Measurements from ENCODE around the gene NCAN.
"Not testable (repeated sequence)": the region's sequence is repeated elsewhere in the genome, so short reads cannot be mapped to it uniquely, and the experiment has no call there.

The NCAN gene

GRCh38 chr19:19240476-19240875, 28.7 kb downstream of the NCAN start:
- Histone ChIP-seq H4K20me1 (ENCODE audit: low read depth, low read length) (no peaks in the 10 kb centered on the region), H3K9me2 (replicated peaks; ENCODE audit: insufficient read depth, low read length) (no peaks in the 10 kb centered on the region), H3K79me2 (ENCODE audit: insufficient read depth, low read length) (no peaks in the 10 kb centered on the region), H3F3A (ENCODE audit: insufficient read depth) (no peaks in the 10 kb centered on the region), H3K9ac (ENCODE audit: low read length) (no peak overlapping the region), H3K36me3 (ENCODE audit: low read length) (no peaks in the 10 kb centered on the region), H3K9me3 (ENCODE audit: insufficient read depth, low read length) (no peaks in the 10 kb centered on the region), H3K27ac (ENCODE audit: low read depth, low read length) (no peak overlapping the region), H2AFZ (ENCODE audit: low read depth, low read length, severe bottlenecking) (no peak overlapping the region), H3K27me3 (ENCODE audit: low read length) (no peaks in the 10 kb centered on the region), H3K4me2 (ENCODE audit: low read depth, low read length, poor library complexity, severe bottlenecking) (no peak overlapping the region), H3K4me3 (ENCODE audit: insufficient read depth, low read length, poor library complexity, severe bottlenecking) (no peak overlapping the region)
- TF ChIP-seq CTCF (IDR thresholded peaks at IDR 0.05; ENCODE audit: insufficient read depth, low read length, poor library complexity, severe bottlenecking) = no peak
- TF ChIP-seq EZH2phosphoT487 (conservative IDR thresholded peaks at IDR 0.05; ENCODE audit: low read length) = no peak

GRCh38 chr19:19250196-19250801, 38.5 kb downstream of the NCAN start:
- Histone ChIP-seq H3K27ac (ENCODE audit: low read depth, low read length) (no peak overlapping the region), H3K9me3 (ENCODE audit: insufficient read depth, low read length) (no peaks in the 10 kb centered on the region), H3K9ac (ENCODE audit: low read length) (no peak overlapping the region), H3K27me3 (ENCODE audit: low read length) (no peaks in the 10 kb centered on the region), H3K9me2 (replicated peaks; ENCODE audit: insufficient read depth, low read length) (no peaks in the 10 kb centered on the region), H3F3A (ENCODE audit: insufficient read depth) (no peaks in the 10 kb centered on the region), H2AFZ (ENCODE audit: low read depth, low read length, severe bottlenecking) (no peak overlapping the region), H3K4me3 (ENCODE audit: insufficient read depth, low read length, poor library complexity, severe bottlenecking) (no peak overlapping the region), H4K20me1 (ENCODE audit: low read depth, low read length) (no peaks in the 10 kb centered on the region), H3K79me2 (ENCODE audit: insufficient read depth, low read length) (no peaks in the 10 kb centered on the region), H3K4me2 (ENCODE audit: low read depth, low read length, poor library complexity, severe bottlenecking) (no peak overlapping the region), H3K36me3 (ENCODE audit: low read length) (no peaks in the 10 kb centered on the region)
- TF ChIP-seq CTCF (IDR thresholded peaks at IDR 0.05; ENCODE audit: insufficient read depth, low read length, poor library complexity, severe bottlenecking) (no peak), EZH2phosphoT487 (conservative IDR thresholded peaks at IDR 0.05; ENCODE audit: low read length) (no peak)

GRCh38 chr19:19253409-19253808, 41.7 kb downstream of the NCAN start:
- H3F3A ChIP-seq (ENCODE audit: insufficient read depth); H3K27me3 ChIP-seq (ENCODE audit: low read length); H2AFZ ChIP-seq (ENCODE audit: low read depth, low read length, severe bottlenecking); H3K9me3 ChIP-seq (ENCODE audit: insufficient read depth, low read length); H3K27ac ChIP-seq (ENCODE audit: low read depth, low read length); H3K9me2 ChIP-seq (replicated peaks; ENCODE audit: insufficient read depth, low read length); H3K4me3 ChIP-seq (ENCODE audit: insufficient read depth, low read length, poor library complexity, severe bottlenecking); H4K20me1 ChIP-seq (ENCODE audit: low read depth, low read length); H3K36me3 ChIP-seq (ENCODE audit: low read length); H3K4me2 ChIP-seq (ENCODE audit: low read depth, low read length, poor library complexity, severe bottlenecking); H3K79me2 ChIP-seq (ENCODE audit: insufficient read depth, low read length); H3K9ac ChIP-seq (ENCODE audit: low read length): not testable (repeated sequence)

GRCh38 chr19:19256072-19256969, 44.6 kb downstream of the NCAN start:
- Histone ChIP-seq H4K20me1 (ENCODE audit: low read depth, low read length) (no peaks in the 10 kb centered on the region), H3K4me3 (ENCODE audit: insufficient read depth, low read length, poor library complexity, severe bottlenecking) (no peak overlapping the region), H3K27me3 (ENCODE audit: low read length) (no peaks in the 10 kb centered on the region), H3K9ac (ENCODE audit: low read length) (no peak overlapping the region), H2AFZ (ENCODE audit: low read depth, low read length, severe bottlenecking) (no peak overlapping the region), H3K36me3 (ENCODE audit: low read length) (no peaks in the 10 kb centered on the region), H3K9me2 (replicated peaks; ENCODE audit: insufficient read depth, low read length) (no peaks in the 10 kb centered on the region), H3K4me2 (ENCODE audit: low read depth, low read length, poor library complexity, severe bottlenecking) (no peak overlapping the region), H3K9me3 (ENCODE audit: insufficient read depth, low read length) (no peaks in the 10 kb centered on the region), H3K27ac (ENCODE audit: low read depth, low read length) (no peak overlapping the region), H3K79me2 (ENCODE audit: insufficient read depth, low read length) (no peaks in the 10 kb centered on the region), H3F3A (ENCODE audit: insufficient read depth) (no peaks in the 10 kb centered on the region)
- no peak for TF ChIP-seq EZH2phosphoT487 (conservative IDR thresholded peaks at IDR 0.05; ENCODE audit: low read length)
- no peak for TF ChIP-seq CTCF (IDR thresholded peaks at IDR 0.05; ENCODE audit: insufficient read depth, low read length, poor library complexity, severe bottlenecking)
